Putamen (tissue), 1 donor: ENCODE measurements around the gene ZBTB17.
"Not testable (repeated sequence)": the region's sequence is repeated elsewhere in the genome, so short reads cannot be mapped to it uniquely, and the experiment has no call there.

ENCODE experiments used
- DNase-seq: peaks from one replicate; pipeline ENCODE4 v3.0.0-alpha.2; 2016; ENCODE audit warnings: low spot score

The ZBTB17 gene

DNA sequence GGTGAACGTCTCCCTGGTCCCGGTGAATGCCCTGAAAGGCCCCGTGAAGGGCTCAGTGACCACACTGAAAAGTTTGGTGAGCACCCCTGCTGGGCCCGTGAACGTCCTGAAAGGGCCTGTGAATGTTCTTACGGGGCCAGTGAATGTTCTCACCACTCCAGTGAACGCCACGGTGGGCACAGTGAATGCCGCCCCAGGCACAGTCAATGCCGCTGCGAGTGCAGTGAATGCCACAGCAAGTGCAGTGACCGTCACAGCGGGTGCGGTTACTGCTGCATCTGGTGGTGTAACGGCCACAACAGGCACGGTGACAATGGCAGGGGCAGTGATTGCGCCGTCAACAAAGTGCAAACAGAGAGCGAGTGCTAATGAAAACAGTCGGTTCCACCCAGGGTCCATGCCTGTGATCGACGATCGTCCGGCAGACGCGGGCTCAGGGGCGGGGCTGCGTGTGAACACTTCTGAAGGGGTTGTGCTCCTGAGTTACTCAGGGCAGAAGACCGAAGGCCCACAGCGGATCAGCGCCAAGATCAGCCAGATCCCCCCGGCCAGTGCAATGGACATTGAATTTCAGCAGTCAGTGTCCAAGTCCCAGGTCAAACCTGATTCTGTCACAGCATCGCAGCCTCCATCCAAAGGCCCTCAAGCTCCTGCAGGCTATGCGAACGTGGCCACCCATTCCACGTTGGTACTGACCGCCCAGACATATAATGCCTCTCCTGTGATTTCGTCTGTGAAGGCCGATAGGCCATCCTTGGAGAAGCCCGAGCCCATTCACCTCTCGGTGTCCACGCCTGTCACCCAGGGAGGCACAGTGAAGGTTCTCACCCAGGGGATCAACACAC is 41.5 kb downstream of the ZBTB17 start:
- DNase-seq = no peak

DNA sequence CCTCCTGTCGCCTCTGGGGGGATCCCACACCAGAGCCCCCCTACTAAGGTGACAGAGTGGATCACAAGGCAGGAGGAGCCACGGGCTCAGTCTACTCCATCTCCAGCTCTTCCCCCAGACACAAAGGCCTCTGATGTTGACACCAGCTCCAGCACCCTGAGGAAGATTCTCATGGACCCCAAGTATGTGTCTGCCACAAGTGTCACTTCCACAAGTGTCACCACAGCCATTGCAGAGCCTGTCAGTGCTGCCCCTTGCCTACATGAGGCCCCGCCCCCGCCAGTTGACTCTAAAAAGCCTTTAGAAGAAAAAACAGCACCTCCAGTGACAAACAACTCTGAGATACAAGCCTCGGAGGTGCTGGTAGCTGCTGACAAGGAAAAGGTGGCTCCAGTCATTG is 42.2 kb downstream of the ZBTB17 start:
- no peak for DNase-seq

DNA sequence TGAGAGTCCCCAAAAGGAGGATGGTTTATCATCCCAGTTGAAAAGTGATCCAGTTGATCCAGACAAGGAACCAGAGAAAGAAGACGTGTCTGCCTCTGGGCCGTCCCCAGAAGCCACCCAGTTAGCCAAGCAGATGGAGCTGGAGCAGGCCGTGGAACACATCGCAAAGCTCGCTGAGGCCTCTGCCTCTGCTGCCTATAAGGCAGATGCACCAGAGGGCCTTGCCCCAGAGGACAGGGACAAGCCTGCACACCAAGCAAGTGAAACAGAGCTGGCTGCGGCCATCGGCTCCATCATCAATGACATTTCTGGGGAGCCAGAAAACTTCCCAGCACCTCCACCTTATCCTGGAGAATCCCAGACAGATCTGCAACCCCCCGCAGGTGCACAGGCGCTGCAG is 43.3 kb downstream of the ZBTB17 start:
- no peak for DNase-seq

DNA sequence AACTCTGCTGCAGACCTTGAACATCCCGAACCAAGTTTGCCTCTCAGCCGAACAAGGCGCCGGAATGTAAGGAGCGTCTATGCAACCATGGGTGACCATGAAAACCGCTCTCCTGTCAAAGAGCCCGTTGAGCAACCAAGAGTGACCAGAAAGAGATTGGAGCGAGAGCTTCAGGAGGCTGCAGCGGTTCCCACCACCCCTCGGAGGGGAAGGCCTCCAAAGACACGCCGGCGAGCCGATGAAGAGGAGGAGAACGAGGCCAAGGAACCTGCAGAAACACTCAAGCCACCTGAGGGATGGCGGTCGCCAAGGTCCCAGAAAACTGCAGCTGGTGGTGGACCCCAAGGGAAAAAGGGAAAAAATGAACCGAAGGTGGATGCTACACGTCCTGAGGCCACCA is 44.0 kb downstream of the ZBTB17 start:
- DNase-seq = no peak

DNA sequence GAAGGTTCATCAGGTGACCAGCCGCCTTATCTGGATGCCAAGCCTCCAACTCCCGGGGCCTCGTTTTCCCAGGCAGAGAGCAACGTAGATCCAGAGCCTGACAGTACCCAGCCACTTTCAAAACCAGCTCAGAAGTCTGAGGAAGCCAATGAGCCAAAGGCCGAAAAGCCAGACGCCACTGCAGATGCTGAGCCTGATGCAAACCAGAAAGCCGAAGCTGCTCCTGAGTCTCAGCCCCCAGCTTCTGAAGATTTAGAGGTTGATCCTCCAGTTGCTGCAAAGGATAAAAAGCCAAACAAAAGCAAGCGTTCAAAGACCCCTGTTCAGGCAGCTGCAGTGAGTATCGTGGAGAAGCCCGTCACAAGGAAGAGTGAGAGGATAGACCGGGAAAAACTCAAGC is 44.5 kb downstream of the ZBTB17 start:
- DNase-seq = no peak

DNA sequence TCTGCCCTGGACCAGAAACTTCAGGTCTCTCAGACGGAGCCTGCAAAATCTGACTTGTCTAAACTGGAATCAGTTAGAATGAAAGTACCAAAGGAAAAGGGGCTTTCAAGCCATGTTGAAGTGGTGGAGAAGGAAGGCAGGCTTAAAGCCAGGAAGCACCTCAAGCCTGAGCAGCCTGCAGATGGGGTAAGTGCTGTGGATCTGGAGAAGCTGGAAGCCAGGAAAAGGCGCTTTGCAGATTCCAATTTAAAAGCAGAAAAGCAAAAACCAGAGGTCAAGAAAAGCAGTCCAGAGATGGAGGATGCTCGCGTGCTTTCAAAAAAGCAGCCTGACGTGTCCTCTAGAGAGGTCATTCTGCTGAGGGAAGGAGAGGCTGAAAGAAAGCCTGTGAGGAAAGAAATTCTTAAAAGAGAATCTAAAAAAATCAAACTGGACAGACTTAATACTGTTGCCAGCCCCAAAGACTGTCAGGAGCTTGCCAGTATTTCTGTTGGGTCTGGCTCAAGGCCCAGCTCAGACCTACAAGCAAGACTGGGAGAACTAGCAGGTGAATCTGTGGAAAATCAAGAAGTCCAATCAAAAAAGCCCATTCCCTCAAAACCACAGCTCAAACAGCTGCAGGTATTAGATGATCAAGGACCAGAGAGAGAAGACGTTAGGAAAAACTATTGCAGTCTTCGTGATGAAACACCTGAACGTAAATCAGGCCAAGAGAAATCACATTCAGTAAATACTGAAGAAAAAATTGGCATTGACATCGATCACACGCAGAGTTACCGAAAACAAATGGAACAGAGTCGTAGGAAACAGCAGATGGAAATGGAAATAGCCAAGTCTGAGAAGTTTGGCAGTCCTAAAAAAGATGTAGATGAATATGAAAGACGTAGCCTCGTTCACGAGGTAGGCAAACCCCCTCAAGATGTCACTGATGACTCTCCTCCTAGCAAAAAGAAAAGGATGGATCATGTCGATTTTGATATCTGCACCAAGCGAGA is 46.6 kb downstream of the ZBTB17 start:
- DNase-seq = no peak

DNA sequence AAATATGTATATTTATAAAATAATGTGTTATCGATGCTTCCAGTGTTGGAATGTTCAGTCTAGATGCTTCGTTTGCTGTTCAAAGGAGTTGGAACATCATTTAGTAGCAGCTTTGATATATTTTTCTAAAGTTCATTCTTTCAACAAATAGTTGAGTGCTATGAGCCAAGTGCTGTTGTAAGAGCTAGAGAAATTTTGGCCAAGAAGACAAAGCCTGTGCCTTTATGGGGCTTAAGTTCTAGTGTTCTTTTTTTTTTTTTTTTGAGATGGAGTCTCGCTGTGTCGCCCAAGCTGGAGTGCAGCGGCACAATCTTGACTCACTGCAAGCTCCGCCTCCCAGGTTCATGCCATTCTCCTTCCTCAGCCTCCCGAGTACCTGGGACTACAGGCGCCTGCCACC is 49.5 kb downstream of the ZBTB17 start:
- not testable (repeated sequence) for DNase-seq

DNA sequence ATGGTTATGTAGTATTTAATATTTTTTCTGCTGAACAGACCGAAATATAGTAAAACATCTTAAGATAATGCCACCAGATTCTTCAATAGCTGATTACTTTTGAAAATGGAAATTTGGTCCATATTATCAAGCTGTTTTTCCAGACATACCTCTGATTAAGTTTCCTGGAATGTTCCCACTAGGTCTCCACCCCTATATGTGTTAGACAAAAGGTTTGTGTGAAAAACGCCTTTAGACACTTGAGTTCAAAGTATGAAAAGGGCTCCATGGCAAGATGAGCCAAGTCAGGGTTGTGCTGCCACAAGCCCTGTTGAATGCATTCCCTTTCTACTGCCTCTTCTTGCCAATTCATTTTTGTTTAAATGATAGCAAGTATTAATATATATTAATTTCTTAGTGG is 52.7 kb downstream of the ZBTB17 start:
- DNase-seq = no peak

DNA sequence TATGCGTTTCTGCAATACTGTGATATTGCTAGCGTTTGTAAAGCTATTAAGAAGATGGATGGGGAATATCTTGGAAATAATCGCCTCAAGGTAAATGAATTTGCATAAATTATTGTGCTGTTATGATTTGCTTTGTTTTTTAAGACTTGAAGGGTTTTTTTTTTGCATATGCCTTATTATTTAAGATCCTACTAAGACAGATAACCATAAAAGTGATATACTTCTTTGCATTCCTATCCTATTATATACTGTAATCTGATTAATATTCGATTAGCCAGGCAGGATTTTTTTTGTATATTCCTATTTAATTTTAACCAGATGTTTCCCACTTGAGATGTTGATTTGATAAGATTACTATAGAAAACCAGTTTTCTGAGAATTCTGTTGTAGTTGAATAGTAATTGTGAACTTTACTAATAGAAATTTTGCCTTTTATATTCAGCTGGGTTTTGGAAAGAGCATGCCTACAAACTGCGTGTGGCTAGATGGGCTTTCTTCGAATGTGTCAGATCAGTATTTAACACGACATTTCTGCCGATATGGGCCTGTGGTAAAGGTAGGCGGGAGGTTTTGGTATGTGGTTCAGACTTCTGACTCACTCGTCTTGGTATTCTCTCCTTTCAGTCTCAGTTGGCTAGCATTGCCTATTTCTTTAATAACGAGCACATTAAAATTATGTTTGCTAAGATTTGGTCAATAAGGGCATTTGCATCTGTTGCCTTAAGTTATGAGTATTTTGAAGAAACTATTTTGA is 56.8 kb downstream of the ZBTB17 start:
- DNase-seq = no peak

DNA sequence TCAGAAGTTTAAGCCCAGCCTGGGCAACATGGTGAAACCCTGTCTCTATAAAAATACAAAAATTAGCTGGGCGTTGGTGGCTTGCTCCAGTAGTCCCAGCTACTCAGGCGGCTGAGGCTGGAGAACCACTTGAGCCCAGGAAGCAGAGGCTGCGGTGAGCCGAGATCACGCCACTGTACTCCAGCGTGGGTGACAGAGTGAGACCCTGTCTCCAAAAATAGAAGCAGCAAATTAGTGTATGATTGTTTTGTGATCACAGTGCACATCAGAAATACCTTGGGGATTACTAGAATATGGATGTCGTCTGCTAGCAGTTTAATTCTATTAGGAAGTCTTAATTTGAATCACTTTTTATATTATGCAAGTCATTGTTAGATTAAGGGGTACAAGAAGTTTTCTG is 59.0 kb downstream of the ZBTB17 start:
- no peak for DNase-seq

DNA sequence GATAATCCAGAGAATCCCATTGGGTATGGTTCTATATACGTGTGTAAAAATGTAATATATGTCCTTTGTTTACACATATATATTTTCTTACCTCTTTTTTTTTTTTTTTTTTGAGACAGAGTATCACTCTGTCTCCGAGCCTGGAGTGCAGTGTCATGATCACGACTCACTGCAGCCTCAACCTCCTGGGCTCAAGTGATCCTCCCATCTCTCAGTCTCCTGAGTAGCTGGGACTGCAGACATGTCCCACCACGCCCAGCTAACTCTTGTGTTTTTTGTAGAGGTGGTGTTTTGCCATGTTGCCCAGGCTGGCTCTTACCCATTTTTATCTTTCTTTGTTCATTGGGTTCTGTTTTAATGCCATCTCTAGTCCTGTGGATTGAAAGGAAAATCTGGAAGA is 59.5 kb downstream of the ZBTB17 start:
- DNase-seq = no peak

DNA sequence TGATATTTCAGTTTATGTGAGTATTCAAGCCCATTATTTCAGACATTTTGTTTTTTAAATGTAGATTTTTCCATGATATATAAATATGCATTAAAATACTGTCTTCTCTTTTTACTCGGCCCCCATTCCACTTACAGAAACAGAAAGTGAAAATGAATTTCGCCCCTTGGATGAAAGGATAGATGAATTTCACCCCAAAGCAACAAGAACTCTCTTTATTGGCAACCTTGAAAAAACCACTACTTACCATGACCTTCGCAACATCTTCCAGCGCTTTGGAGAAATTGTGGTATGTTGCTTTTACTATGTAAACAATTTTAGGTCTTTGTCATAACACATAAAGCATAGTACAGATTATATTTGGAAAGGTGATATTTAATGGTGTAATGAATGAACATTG is 59.9 kb downstream of the ZBTB17 start:
- no peak for DNase-seq

DNA sequence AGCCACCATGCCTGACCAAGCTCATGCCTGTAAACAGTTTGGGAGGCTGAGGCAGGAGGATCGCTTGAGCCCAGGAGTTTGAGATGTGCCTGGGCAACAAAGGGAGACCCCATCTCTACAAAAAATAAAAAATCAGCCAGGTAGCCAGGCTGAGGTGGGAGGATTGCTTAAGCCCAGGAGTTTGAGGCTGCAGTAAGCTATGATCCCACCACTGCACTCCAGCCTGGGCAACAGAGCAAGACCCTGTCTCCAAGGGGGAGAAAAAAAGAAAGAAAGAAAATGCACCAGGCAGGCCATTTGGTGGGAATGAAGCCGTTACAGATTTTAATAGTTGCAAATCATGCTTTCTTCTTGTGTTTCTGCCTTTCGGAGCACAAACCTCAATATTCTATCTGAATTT is 62.3 kb downstream of the ZBTB17 start:
- not testable (repeated sequence) for DNase-seq

DNA sequence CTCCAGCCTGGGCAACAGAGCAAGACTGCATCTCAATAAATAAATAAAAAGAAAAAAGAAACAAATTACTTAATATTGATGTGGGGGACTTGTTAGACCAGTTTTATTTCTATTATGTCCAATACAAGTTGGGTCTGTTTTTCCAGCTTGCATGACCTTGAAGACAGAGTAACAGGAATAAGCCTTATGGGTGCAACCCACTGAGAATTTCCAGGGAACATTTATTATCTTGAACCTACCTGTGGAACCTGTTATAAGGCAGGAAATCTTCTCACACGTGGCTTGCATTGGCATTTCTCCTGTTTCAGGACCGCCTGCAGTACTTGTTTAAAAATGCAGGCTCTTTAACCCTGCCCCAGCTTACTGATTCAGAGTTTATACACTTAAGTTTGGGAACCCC is 64.0 kb downstream of the ZBTB17 start:
- no peak for DNase-seq

DNA sequence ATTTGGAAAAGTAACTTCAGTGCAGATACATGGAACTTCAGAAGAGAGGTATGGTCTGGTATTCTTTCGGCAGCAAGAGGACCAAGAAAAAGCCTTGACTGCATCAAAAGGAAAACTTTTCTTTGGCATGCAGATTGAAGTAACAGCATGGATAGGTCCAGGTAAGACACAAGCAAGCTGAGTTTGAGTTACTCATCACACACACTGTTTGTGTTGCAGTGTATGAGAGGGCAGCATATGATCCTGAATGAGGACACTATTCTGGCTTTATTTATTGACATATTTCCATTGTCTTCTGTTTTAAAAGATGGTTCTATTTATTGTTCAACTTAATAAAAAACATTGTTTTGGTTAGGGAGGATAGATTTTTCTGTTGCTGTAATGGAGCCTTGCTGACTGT is 64.8 kb downstream of the ZBTB17 start:
- no peak for DNase-seq

DNA sequence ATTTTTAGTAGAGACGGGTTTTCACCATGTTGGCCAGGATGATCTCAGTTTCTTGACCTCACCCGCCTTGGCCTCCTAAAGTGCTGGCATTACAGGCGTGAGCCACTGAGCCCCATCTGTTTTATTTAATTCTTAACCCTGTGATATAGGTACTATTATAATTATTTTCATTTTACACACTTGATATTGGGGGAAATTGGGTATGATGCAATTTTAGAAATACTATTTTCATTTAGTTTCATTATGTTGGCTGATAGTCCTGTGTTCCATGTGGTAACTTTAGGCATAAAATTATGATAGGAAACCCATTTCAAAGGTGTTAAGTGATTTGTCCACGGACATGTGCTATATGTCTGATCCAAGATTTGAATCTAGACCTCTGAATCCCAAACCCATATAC is 67.3 kb downstream of the ZBTB17 start:
- no peak for DNase-seq

DNA sequence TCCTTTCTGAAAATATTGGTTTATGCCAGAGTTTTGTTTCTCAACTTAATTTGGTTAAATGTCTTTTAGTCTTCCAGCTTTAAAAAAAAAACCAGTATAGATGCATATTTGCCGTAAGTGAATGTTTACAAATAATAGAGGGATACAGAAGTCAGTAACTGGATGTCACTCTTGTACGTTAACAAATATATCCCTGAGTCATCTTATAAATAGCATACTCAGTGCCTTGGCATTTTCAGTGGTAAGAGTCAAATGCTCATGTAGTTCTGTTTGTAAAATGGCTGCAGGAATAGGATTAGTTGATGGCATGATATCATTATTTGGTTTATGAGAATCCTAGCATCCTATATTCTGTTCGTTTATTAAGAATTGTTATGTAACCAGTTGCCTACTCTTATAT is 73.0 kb downstream of the ZBTB17 start:
- DNase-seq = no peak

DNA sequence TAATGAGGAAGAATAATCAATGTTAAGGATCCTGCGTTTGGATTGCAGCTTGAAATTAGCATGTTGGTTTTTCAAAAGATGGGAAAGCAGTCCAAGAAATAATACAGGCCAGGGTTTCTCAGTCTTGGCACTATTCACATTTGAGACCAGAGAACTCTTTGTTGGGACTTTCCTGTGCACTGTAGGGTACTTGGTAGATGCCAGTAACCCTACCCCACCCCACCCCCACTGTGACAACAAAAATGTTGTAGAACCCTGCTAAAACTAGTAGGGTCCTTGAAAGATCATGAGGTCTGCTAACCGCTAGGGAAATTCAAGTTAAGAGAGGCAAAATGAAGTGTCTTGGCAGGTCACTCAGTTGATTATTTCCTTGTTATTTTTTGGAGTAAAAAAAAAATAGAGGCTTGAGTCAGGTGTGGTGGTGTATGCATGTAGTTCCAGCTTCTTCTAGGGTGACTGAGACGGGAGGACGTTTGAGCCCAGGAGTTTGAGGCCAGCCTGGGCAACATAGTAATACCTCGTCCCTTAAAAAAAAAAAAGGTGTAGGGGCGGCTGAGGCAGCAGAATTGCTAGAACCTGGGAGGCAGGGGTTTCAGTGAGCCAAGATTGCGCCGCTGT is 75.1 kb downstream of the ZBTB17 start:
- no peak for DNase-seq

DNA sequence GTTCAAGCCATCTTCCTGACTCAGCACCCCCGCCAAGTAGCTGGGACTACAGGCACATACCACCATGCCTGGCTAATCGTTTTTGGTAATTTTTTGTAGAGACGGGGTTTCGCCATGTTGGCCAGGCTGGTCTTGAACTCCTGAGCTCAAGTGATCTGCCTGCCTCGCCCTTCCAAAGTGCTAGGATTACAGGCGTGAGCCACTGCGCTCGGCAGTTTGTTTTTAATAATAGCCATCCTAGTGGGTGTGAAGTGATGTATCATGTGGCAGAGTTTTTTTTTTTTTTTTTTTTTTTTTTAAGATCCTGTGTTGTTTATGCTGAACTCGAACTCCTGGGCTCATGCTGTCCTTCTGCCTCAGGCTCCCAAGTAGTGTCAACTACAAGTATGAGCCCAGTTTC is 76.6 kb downstream of the ZBTB17 start:
- DNase-seq = no peak

DNA sequence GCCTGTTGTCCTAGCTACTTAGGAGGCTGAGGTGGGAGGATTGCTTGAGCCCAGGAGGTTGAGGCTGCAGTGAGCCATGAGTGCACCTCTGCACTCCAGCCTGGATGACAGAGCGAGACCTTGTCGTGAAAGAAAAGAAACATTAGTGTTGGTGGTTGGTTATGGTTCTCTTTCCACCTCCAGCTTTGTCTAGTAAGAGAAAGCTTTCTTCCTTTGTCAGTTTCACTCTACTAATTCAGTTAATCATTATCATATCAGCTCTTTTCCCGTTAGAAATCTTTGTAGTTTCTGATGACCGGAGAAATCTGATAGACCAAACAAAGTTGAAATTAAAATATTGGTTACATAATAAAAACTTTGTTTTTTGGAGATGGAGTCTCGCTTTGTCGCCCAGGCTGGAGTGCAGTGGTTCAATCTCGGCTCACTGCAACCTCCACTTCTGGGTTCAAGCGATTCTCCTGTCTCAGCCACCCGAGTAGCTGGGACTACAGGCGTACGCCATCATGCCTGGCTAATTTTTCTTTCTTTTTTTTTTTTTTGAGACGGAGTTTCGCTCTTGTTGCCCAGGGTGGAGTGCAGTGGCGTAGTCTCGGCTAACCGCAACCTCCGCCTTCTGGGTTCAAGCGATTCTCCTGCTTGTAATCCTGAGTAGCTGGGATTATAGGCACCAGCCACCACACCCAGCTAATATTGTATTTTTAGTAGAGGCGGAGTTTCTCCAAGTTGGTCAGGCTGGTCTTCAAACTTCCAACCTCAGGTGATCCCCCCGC is 78.9 kb downstream of the ZBTB17 start:
- DNase-seq = not testable (repeated sequence)

DNA sequence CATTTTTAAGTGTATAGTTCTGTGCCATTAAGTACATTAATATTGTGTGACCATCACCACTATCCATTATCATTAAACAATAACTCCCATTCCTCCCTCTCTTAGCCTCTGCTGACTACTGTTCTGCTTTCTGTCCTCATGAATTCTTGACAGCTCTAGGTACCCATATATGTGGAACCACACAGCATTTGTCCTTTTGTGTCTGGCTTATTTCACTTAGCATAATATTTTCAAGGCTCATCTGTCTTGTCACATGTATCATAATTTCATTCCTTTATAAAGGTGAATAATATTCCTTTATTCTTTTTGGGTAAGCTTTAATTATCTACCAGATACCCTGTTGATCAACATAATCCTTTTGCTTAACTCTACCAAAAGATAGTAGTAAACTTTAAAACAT is 80.7 kb downstream of the ZBTB17 start:
- DNase-seq = no peak
